BJ (cell line): Measurements from ENCODE around the gene PLCG1. TPM values are rescaled to one million over a fixed set of nuclear protein-coding genes. Genes with fewer than 3 reads are reported as not detected.

Experiments used
- CTCF ChIA-PET: fragments of 350-600 bp; formaldehyde crosslinking; extraction: SDS; loops from one replicate; lab custom pipeline; 2021; ENCODE audit warnings: antibody characterized with exemption, inconsistent platforms; lab: Yijun Ruan, JAX
- POLR2A ChIA-PET: fragments of 300-600 bp; sonication (Branson Sonifier 250); formaldehyde crosslinking; extraction: SDS; loops from one replicate; lab custom pipeline; 2021; ENCODE audit warnings: antibody characterized with exemption; lab: Charles Lee
- DNase-seq: peaks from one replicate; pipeline ENCODE4 v3.0.0-alpha.2; 2011; ENCODE audit warnings: low read depth
- H3K27me3 ChIP-seq: 2 replicates; pipeline ENCODE4 v1.6.0; 2011; ENCODE audit warnings: low read length; ENCODE audit not compliant: control insufficient read depth, insufficient read depth
- H3K36me3 ChIP-seq: 2 replicates; pipeline ENCODE4 v1.5.1; 2011; ENCODE audit warnings: low read length; ENCODE audit not compliant: control insufficient read depth, insufficient read depth
- H3K4me3 ChIP-seq: 2 replicates; pipeline ENCODE4 v1.5.1; 2011; ENCODE audit warnings: low read depth, mild to moderate bottlenecking, control low read depth, low read length
- CTCF ChIP-seq: IDR thresholded peaks from 2 replicates; pipeline ENCODE4 v1.5.1; 2011; ENCODE audit warnings: low read depth, mild to moderate bottlenecking, control low read depth, inconsistent platforms, low read length, moderate library complexity; ENCODE audit not compliant: insufficient read depth
- polyA plus RNA-seq: library from polyadenylated mRNA; depleted of rRNA; stranded (reverse); fragments of >200 nt; gene quantifications from 2 replicates; pipeline ENCODE4 v1.2.3, GENCODE V29; 2011

PLCG1 gene
- polyA plus RNA-seq, 1 experiment = 46.5 TPM

- CTCF ChIA-PET = no interaction called here
- POLR2A ChIA-PET = no interaction called here
- TF ChIP-seq CTCF = no peak
- no peak overlapping the region for H3K4me3 ChIP-seq
- peaks cover 40% of the 10 kb centered on the region for H3K36me3 ChIP-seq
- DNase-seq = no peak
- no peaks in the 10 kb centered on the region for H3K27me3 ChIP-seq
These were observed 25.1 kb downstream of the PLCG1 start for GRCh38 chr20:41162396-41162795.

- no peak overlapping the region for H3K4me3 ChIP-seq
- no peak for DNase-seq
- POLR2A ChIA-PET = no interaction called here
- H3K27me3 ChIP-seq = no peaks in the 10 kb centered on the region
- H3K36me3 ChIP-seq = peaks cover 45% of the 10 kb centered on the region
- CTCF ChIA-PET = interaction anchor here (1.4 kb wide), 1 partner anchor 9 kb away, joined by 5 read pairs; no protein-coding TSS in a partner anchor
- TF ChIP-seq CTCF = no peak
These were observed 26.5 kb downstream of the PLCG1 start for GRCh38 chr20:41163821-41164220.

- no peak for TF ChIP-seq CTCF
- peaks cover 50% of the 10 kb centered on the region for H3K36me3 ChIP-seq
- ChIA-PET CTCF (interaction anchor here (1.4 to 1.5 kb wide), 4 partner anchors 8 to 175 kb away, joined by 3 to 5 read pairs (median 4); partner anchors contain the start of gene LPIN3), POLR2A (no interaction called here)
- no peak for DNase-seq
- H3K27me3 ChIP-seq = no peaks in the 10 kb centered on the region
- H3K4me3 ChIP-seq = no peak overlapping the region
These were observed 27.9 kb downstream of the PLCG1 start for GRCh38 chr20:41165001-41165882.

GRCh38 chr20:41166201-41167117 is 29.1 kb downstream of the PLCG1 start:
- DNase-seq = no peak
- POLR2A ChIA-PET = no interaction called here
- CTCF ChIA-PET = interaction anchor here (1.0 to 1.4 kb wide), 3 partner anchors 78 to 173 kb away, joined by 3 to 4 read pairs (median 4); no protein-coding TSS in a partner anchor
- Histone ChIP-seq H3K27me3 (no peaks in the 10 kb centered on the region), H3K4me3 (no peak overlapping the region), H3K36me3 (peaks cover 56% of the 10 kb centered on the region)
- no peak for TF ChIP-seq CTCF
